Activated CD8-positive, alpha-beta memory T cell treated with anti-CD3 and anti-CD28 coated beads, Interleukin-2, amount 50 U/mL, for 4 hours (primary cell): ENCODE data around the gene EME2.

Source experiments
- DNase-seq: peaks from one replicate; pipeline ENCODE4 v3.0.0-alpha.2; 2020

EME2 gene

GRCh38 chr16:1779741-1780676 lies 7.4 kb downstream of the EME2 start:
- no peak for DNase-seq

GRCh38 chr16:1780677-1781072 lies 8.1 kb downstream of the EME2 start:
- no peak for DNase-seq

GRCh38 chr16:1781254-1781653 lies 8.6 kb downstream of the EME2 start:
- no peak for DNase-seq

GRCh38 chr16:1781758-1782407 lies 9.3 kb downstream of the EME2 start:
- no peak for DNase-seq

- DNase-seq: peak; percentile 95
Measured at GRCh38 chr16:1782408-1783264, 10.0 kb downstream of the EME2 start, which contains the start of the genes NUBP2 and SPSB3. Gene NUBP2 (plus strand): TSS chr16:1782960. CDS start chr16:1783021, 61 bp downstream. Gene SPSB3 (minus strand): TSS chr16:1782571. CDS start chr16:1781483, 1,088 bp downstream.

- DNase-seq: no peak
Measured at GRCh38 chr16:1784977-1785845, 12.6 kb downstream of the EME2 start.

GRCh38 chr16:1785846-1786170 lies 13.2 kb downstream of the EME2 start:
- DNase-seq: peak; percentile 11

GRCh38 chr16:1786242-1787055 lies 13.8 kb downstream of the EME2 start:
- peak; percentile 12 for DNase-seq

GRCh38 chr16:1787056-1787321 lies 14.4 kb downstream of the EME2 start:
- DNase-seq: no peak

- DNase-seq: no peak
Measured at GRCh38 chr16:1787322-1788094, 14.9 kb downstream of the EME2 start.

- DNase-seq: peak; percentile 16
Measured at GRCh38 chr16:1788095-1788707, 15.6 kb downstream of the EME2 start.

- DNase-seq: no peak
Measured at GRCh38 chr16:1788708-1789100, 16.1 kb downstream of the EME2 start.

GRCh38 chr16:1789643-1790045 lies 17.0 kb downstream of the EME2 start:
- DNase-seq: no peak

- DNase-seq: no peak
Measured at GRCh38 chr16:1790261-1790610, 17.6 kb downstream of the EME2 start.

GRCh38 chr16:1790611-1791255 lies 18.1 kb downstream of the EME2 start:
- DNase-seq: no peak

- DNase-seq: no peak
Measured at GRCh38 chr16:1791256-1791942, 18.8 kb downstream of the EME2 start.

GRCh38 chr16:1791943-1792812 lies 19.6 kb downstream of the EME2 start:
- DNase-seq: no peak
